RWPE2 (cell line): ENCODE results near the gene DDC.

Source experiments
- ATAC-seq: fragments of 200-7000 bp; cut with Tn5 transposase; 3 replicates; pipeline ENCODE4 v1.9.1; 2021; ENCODE audit warnings: low read depth
- DNase-seq: peaks from one replicate; pipeline ENCODE4 v3.0.0-alpha.2; 2020; ENCODE audit warnings: low spot score
- H3K27ac ChIP-seq: fragments of 450-650 bp; 2 replicates; pipeline ENCODE4 v1.5.1; 2017; ENCODE audit warnings: mild to moderate bottlenecking; ENCODE audit not compliant: poor library complexity, severe bottlenecking
- H3K27me3 ChIP-seq: fragments of 250-450 bp; sonication (Bioruptor Pico); 2 replicates; pipeline ENCODE4 v1.5.1; 2021; ENCODE audit warnings: mild to moderate bottlenecking, moderate library complexity; ENCODE audit not compliant: insufficient read depth, poor library complexity, severe bottlenecking
- H3K36me3 ChIP-seq: fragments of 250-450 bp; sonication (Bioruptor Pico); 2 replicates; pipeline ENCODE4 v1.5.1; 2020; ENCODE audit warnings: low read depth, mild to moderate bottlenecking, moderate library complexity
- H3K4me1 ChIP-seq: fragments of 250-450 bp; sonication (Bioruptor Pico); 2 replicates; pipeline ENCODE4 v1.5.1; 2021; ENCODE audit warnings: mild to moderate bottlenecking, moderate library complexity; ENCODE audit not compliant: insufficient read depth, poor library complexity, severe bottlenecking
- H3K4me3 ChIP-seq: fragments of 250-450 bp; sonication (Bioruptor Pico); 2 replicates; pipeline ENCODE4 v1.5.1; 2021; ENCODE audit warnings: mild to moderate bottlenecking, moderate library complexity; ENCODE audit not compliant: severe bottlenecking
- H3K9me3 ChIP-seq: fragments of 250-450 bp; sonication (Bioruptor Pico); 2 replicates; pipeline ENCODE4 v1.5.1; 2021; ENCODE audit warnings: mild to moderate bottlenecking, moderate library complexity; ENCODE audit not compliant: severe bottlenecking
- CTCF ChIP-seq: fragments of 450-650 bp; IDR thresholded peaks from one replicate; pipeline ENCODE4 v1.5.1; 2017; ENCODE audit warnings: mild to moderate bottlenecking, moderate library complexity; ENCODE audit not compliant: poor library complexity, severe bottlenecking

DDC gene

GRCh38 chr7:50564640-50565558 lies at the start of gene DDC:
Gene DDC, minus strand, starts transcription at chr7:50565405. Its CDS starts 21,320 bp downstream, at chr7:50544085.
- no peak within 1 kb of the TSS for H3K27ac ChIP-seq
- no peak for DNase-seq

DNA sequence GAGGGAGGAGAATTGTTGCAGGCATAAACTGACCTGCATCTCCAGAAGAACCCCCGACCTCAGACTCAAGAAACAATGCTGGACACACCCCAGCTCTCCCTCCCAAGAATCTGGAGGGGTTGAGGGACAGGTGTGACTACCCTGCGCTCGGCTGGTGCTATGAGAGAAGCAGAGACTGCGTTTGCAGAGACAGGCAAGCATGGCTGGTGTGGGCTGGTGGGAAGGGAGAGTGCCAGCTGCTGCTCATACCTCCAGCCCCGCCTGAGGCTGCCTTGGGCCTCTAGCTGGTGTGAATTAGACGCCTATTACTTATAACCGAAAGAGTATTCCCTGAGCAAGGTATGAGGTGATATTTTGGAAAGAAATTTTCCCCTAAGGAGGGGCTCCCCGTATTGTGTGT lies 48.3 kb upstream of the DDC start:
- no peak overlapping the region for H3K4me3 ChIP-seq
- no peak for ATAC-seq
- H3K36me3 ChIP-seq, result peaks cover 8% of the 10 kb centered on the region
- no peak for DNase-seq
- H3K27ac ChIP-seq, result no peak overlapping the region
- H3K9me3 ChIP-seq, result no peaks in the 10 kb centered on the region
- TF ChIP-seq CTCF, result no peak
- no peaks in the 10 kb centered on the region for H3K27me3 ChIP-seq
- H3K4me1 ChIP-seq, result peaks cover 9% of the 10 kb centered on the region

More at GRCh38 chr7:50564640-50565558, at the start of gene DDC:
- Histone ChIP-seq H3K36me3 (no peaks in the 10 kb centered on the region), H3K4me1 (no peaks in the 10 kb centered on the region), H3K27me3 (peaks cover 14% of the 10 kb centered on the region), H3K9me3 (no peaks in the 10 kb centered on the region), H3K4me3 (no peak within 1 kb of the TSS)
- ATAC-seq, result no peak
- no peak for TF ChIP-seq CTCF

- peaks cover 8% of the 10 kb centered on the region for H3K36me3 ChIP-seq
- no peak for TF ChIP-seq CTCF
- no peaks in the 10 kb centered on the region for H3K9me3 ChIP-seq
- peaks cover 9% of the 10 kb centered on the region for H3K4me1 ChIP-seq
- no peak overlapping the region for H3K4me3 ChIP-seq
- no peak for ATAC-seq
- no peaks in the 10 kb centered on the region for H3K27me3 ChIP-seq
- no peak overlapping the region for H3K27ac ChIP-seq
- DNase-seq, result no peak
These were observed 47.5 kb upstream of the DDC start for GRCh38 chr7:50612704-50613103.

- H3K4me1 ChIP-seq, result peaks cover 9% of the 10 kb centered on the region
These were observed 45.5 kb upstream of the DDC start for GRCh38 chr7:50610521-50611277.

More at GRCh38 chr7:50610521-50611277, 45.5 kb upstream of the DDC start:
- no peak for TF ChIP-seq CTCF
- peak overlapping the region; percentile 9 for H3K27ac ChIP-seq
- peak; percentile 95 for ATAC-seq
- no peaks in the 10 kb centered on the region for H3K9me3 ChIP-seq
- H3K36me3 ChIP-seq, result peaks cover 8% of the 10 kb centered on the region; the same call in 1 of the 2 replicates
- no peaks in the 10 kb centered on the region for H3K27me3 ChIP-seq
- DNase-seq, result no peak
- no peak overlapping the region for H3K4me3 ChIP-seq
